VCaP (cell line): Measurements from ENCODE around the gene SRCIN1.

Source experiments
- H3K27ac ChIP-seq: fragments of 450-650 bp; 2 replicates; pipeline ENCODE4 v1.5.1; 2017
- TF ChIP-seq, protein P1 (sequence below): fragments of 450-650 bp; conservative IDR thresholded peaks from 2 replicates; pipeline ENCODE4 v1.5.1; 2017; ENCODE audit warnings: mild to moderate bottlenecking, moderate library complexity

The SRCIN1 gene

GRCh38 chr17:38613981-38614779, 8.4 kb upstream of the SRCIN1 start:
- TF ChIP-seq, protein P1, sequence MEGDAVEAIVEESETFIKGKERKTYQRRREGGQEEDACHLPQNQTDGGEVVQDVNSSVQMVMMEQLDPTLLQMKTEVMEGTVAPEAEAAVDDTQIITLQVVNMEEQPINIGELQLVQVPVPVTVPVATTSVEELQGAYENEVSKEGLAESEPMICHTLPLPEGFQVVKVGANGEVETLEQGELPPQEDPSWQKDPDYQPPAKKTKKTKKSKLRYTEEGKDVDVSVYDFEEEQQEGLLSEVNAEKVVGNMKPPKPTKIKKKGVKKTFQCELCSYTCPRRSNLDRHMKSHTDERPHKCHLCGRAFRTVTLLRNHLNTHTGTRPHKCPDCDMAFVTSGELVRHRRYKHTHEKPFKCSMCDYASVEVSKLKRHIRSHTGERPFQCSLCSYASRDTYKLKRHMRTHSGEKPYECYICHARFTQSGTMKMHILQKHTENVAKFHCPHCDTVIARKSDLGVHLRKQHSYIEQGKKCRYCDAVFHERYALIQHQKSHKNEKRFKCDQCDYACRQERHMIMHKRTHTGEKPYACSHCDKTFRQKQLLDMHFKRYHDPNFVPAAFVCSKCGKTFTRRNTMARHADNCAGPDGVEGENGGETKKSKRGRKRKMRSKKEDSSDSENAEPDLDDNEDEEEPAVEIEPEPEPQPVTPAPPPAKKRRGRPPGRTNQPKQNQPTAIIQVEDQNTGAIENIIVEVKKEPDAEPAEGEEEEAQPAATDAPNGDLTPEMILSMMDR = no peak
- peak overlapping the region; percentile 53 for H3K27ac ChIP-seq

DNA sequence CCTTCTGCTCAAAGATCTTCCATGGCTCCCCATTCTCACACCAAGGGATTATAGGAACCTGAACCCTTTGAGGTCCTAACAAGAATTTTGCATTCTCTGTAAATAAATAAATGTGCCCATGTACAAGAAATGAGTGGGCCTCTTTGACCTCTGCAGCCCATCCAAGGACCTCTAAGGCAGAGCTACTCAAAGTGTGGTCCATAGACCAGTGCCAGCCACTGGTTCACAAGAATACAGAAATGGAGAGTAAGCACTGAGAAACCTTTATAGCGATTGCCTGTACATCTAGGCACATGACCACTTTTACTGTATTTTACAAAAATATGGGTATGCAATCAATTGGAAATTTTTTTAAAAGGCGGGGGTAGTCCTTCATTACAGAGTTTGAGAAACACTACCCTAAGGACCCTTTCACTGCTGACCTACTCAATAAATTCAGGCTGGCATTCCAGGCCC, 7.8 kb upstream of the SRCIN1 start:
- H3K27ac ChIP-seq = peak overlapping the region; percentile 53
- TF ChIP-seq, protein P1 = no peak

- TF ChIP-seq, protein P1 = no peak
- H3K27ac ChIP-seq = no peak overlapping the region
Measured at GRCh38 chr17:38611872-38612376, 6.2 kb upstream of the SRCIN1 start.

DNA sequence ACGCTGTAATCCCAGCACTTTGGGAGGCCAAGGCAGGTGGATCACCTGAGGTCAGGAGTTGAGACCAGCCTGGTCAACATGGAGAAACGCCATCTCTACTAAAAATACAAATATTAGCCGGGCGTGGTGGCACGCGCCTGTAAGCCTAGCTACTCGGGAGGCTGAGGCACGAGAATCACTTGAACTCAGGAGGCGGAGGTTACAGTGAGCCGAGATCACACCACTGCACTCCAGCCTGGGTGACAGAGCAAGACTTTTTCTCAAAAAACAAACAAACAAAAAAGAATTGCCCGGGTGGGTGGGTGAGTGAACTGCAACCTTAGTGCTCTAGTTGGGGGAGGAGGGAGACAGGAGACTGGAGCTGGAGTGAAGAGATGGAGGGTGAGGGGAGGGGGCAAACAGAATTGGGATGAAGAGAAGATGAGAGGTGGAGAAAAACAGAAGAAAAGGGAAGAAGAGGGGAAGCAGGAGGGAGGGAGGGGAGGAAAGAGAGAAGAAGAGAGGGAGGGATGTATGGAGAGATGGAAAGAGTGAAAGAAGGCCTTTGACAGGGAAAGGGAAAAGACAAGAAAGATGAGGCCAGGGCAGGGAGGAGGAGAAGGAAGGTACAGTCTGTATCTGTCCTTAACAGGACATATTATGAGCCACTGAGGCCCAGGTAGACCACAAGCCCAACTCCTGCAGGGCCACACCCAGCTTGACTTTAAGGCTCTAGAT, 5.5 kb upstream of the SRCIN1 start:
- TF ChIP-seq, protein P1 = no peak
- H3K27ac ChIP-seq = no peak overlapping the region

DNA sequence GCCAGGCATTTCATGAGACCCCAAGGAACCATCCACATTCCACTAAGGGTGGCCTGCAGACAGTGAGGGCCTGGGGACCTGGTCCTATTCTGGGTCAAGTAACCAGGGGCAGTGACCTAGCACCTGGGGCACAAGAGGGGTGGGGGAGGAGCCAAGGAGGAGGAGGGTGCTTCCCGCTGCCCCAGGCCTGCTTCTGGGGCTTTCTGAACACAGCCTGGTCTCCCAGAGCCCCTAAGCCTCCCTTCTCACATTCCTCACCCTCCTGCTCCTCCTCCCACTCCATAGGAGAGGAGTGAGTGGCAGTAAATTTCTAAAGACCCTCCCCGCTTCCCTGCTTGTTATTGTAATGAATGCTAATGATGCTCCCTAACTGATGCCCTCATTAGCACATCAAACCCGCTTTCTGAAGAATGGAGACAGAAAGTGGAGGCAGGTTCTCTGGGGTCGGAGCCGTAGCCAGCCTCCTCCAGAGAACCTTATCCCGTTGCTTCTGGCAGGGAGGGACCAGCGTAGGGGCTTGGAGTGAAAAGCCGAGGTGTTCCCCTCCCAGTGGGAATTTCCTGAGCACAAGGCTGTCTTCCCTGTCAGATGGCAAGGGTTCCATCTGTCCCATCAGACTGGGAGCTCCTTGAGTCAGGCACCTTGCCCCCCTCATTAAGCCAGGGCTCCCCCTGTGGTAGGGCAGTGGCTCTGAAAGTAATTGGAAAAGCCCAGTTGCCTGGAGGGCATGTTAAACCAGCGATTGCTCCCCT, 3.7 kb upstream of the SRCIN1 start:
- TF ChIP-seq, protein P1 = no peak
- peak overlapping the region; percentile 88; the same call in 1 of the 2 replicates for H3K27ac ChIP-seq

GRCh38 chr17:38608648-38609047, 2.9 kb upstream of the SRCIN1 start:
- TF ChIP-seq, protein P1 = no peak
- peak overlapping the region; percentile 88; the same call in 1 of the 2 replicates for H3K27ac ChIP-seq
